ENCODE data around the gene MBTPS1. TPM values are rescaled to one million over a fixed set of nuclear protein-coding genes. Genes with fewer than 3 reads are reported as not detected.

Gene MBTPS1
- total and polyA plus RNA-seq, 2 donors (not counting 1 experiment from before 2014, with no cell fraction given): 80.3 to 109 TPM

DNA sequence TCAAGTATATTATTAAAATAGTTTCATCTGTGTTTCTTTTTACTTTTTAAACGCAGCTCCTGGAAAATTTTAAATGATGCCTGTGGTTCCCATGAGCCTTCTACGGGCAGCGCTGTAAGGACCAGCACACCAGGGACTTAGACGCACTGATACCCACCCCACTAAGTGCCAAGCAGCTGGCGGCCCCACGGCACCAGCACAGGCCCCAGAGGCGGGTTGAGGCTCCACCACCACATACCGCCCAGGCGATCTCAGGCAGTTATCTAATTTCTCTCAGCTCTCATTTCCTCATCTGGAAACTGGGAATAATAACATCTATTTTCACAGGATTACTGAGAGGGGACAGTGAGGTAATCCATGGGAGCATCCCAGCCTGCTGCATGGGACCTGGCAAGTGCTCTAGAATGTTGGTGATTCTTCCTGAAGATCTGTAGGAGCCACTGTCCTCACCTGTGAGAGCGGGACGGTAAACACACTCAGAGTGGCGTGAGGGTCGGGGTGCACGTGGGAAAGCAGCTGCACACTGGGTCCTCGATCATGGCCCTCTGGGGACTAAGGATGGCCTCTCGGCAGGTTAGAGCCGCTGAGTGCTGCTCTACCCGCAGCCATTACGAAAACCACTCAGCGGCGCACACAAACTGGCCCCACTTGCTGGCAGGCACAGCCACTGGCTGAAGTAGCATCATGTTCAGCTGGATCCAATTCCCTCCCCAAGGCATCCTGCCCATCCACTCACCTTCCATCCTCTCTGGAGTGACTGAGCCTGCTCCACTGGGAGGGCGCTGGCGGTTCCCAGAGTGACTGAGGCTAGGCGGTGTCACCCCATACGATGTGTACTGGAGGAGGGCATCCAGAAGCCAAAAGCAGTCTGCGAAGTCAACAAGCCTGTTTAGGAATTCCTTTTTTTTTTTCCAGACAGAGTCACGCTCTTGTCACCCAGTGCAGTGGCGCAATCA, 56.5 kb downstream of the MBTPS1 start:
- no peak for DNase-seq (ENCODE audit: low read depth in 2 of 2)
- Histone ChIP-seq H4K20me1 (ENCODE audit: control insufficient read depth, extremely low read depth, insufficient read depth, low read length) (no peaks in the 10 kb centered on the region), H3K36me3 (ENCODE audit: control insufficient read depth, insufficient read depth, low read length) (peaks cover 15% of the 10 kb centered on the region), H3K4me2 (ENCODE audit: extremely low read depth, insufficient read depth, low read length) (no peak overlapping the region), H3K4me1 (ENCODE audit: control insufficient read depth, extremely low read depth, insufficient read depth, low read length) (peaks cover 2% of the 10 kb centered on the region), H3K9ac (ENCODE audit: insufficient read depth, low read length) (no peak overlapping the region), H3K9me3 (ENCODE audit: control insufficient read depth, insufficient read depth, low read depth, low read length) (no peaks in the 10 kb centered on the region), H2AFZ (ENCODE audit: low read length) (no peak overlapping the region), H3K4me3 (replicated peaks in 1 of 4; ENCODE audit: control extremely low read depth in 1 of 4, insufficient read depth in 1 of 4, low read depth in 3 of 4, low read length in 4 of 4) (no peak overlapping the region), H3K27me3 (ENCODE audit: control insufficient read depth, insufficient read depth, low read length) (no peaks in the 10 kb centered on the region), H3K27ac (ENCODE audit: insufficient read depth, low read length) (no peak overlapping the region), H3K79me2 (ENCODE audit: control insufficient read depth, insufficient read depth, low read length) (no peaks in the 10 kb centered on the region)
- TF ChIP-seq, protein P1, sequence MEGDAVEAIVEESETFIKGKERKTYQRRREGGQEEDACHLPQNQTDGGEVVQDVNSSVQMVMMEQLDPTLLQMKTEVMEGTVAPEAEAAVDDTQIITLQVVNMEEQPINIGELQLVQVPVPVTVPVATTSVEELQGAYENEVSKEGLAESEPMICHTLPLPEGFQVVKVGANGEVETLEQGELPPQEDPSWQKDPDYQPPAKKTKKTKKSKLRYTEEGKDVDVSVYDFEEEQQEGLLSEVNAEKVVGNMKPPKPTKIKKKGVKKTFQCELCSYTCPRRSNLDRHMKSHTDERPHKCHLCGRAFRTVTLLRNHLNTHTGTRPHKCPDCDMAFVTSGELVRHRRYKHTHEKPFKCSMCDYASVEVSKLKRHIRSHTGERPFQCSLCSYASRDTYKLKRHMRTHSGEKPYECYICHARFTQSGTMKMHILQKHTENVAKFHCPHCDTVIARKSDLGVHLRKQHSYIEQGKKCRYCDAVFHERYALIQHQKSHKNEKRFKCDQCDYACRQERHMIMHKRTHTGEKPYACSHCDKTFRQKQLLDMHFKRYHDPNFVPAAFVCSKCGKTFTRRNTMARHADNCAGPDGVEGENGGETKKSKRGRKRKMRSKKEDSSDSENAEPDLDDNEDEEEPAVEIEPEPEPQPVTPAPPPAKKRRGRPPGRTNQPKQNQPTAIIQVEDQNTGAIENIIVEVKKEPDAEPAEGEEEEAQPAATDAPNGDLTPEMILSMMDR (conservative IDR thresholded peaks at IDR 0.05 in 1 of 2, IDR thresholded peaks at IDR 0.05 in 1 of 2; ENCODE audit: low read depth in 1 of 2, low read length in 2 of 2): no peak
- no peak for TF ChIP-seq EZH2 (IDR thresholded peaks at IDR 0.05; ENCODE audit: low read length, missing control alignments)

DNA sequence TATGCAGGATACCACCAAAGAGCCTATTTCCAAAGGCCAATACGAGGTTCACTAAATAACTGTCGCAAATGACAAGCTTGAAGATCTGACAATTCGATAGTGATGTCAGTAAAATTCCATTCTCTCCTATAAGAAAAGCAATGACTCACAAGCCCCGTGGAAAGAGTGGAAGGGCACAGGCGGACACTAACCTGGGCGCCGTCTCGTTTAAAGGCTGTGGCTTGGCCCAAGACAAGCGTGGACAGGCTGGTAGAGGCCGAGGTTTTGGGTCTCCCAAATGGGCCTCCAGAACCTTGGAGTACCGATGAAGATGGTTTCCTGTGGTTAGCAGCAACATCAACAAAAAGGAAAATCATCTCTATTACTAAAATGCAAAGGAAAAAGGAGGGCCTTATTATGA, 57.6 kb downstream of the MBTPS1 start:
- no peak for TF ChIP-seq EZH2 (IDR thresholded peaks at IDR 0.05; ENCODE audit: low read length, missing control alignments)
- TF ChIP-seq, protein P1 (conservative IDR thresholded peaks at IDR 0.05 in 1 of 2, IDR thresholded peaks at IDR 0.05 in 1 of 2; ENCODE audit: low read depth in 1 of 2, low read length in 2 of 2): no peak
- Histone ChIP-seq H3K27me3 (ENCODE audit: control insufficient read depth, insufficient read depth, low read length) (no peaks in the 10 kb centered on the region), H3K4me3 (replicated peaks in 1 of 4; ENCODE audit: control extremely low read depth in 1 of 4, insufficient read depth in 1 of 4, low read depth in 3 of 4, low read length in 4 of 4) (no peak overlapping the region), H3K27ac (ENCODE audit: insufficient read depth, low read length) (no peak overlapping the region), H2AFZ (ENCODE audit: low read length) (no peak overlapping the region), H3K4me1 (ENCODE audit: control insufficient read depth, extremely low read depth, insufficient read depth, low read length) (peaks cover 2% of the 10 kb centered on the region), H3K9ac (ENCODE audit: insufficient read depth, low read length) (no peak overlapping the region), H3K9me3 (ENCODE audit: control insufficient read depth, insufficient read depth, low read depth, low read length) (no peaks in the 10 kb centered on the region), H3K36me3 (ENCODE audit: control insufficient read depth, insufficient read depth, low read length) (peaks cover 15% of the 10 kb centered on the region), H3K4me2 (ENCODE audit: extremely low read depth, insufficient read depth, low read length) (no peak overlapping the region), H4K20me1 (ENCODE audit: control insufficient read depth, extremely low read depth, insufficient read depth, low read length) (no peaks in the 10 kb centered on the region), H3K79me2 (ENCODE audit: control insufficient read depth, insufficient read depth, low read length) (no peaks in the 10 kb centered on the region)
- no peak for DNase-seq (ENCODE audit: low read depth in 2 of 2)

DNA sequence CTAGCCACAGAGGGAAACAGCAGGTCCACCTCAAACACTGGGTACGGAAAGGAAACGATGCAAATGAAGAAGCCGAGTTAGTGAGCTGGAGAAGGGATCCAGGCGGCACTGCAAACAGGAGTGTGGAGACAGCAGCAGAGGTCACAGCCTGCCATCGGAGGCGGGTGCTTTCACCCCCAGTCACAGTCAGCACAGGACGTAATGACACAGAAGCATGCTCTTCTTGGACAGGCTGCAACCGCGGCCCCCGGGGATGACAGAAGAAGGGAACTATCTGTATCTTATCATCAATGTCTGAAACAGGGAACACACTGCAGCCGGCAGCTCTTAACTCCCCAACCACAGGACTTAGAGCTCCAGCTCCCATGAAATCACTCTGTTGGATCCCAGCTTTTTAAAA, 58.1 kb downstream of the MBTPS1 start:
- Histone ChIP-seq H3K4me2 (ENCODE audit: extremely low read depth, insufficient read depth, low read length) (no peak overlapping the region), H3K79me2 (ENCODE audit: control insufficient read depth, insufficient read depth, low read length) (no peaks in the 10 kb centered on the region), H3K4me1 (ENCODE audit: control insufficient read depth, extremely low read depth, insufficient read depth, low read length) (peaks cover 2% of the 10 kb centered on the region), H3K27me3 (ENCODE audit: control insufficient read depth, insufficient read depth, low read length) (no peaks in the 10 kb centered on the region), H2AFZ (ENCODE audit: low read length) (no peak overlapping the region), H3K4me3 (replicated peaks in 1 of 4; ENCODE audit: control extremely low read depth in 1 of 4, insufficient read depth in 1 of 4, low read depth in 3 of 4, low read length in 4 of 4) (no peak overlapping the region), H3K9ac (ENCODE audit: insufficient read depth, low read length) (no peak overlapping the region), H3K9me3 (ENCODE audit: control insufficient read depth, insufficient read depth, low read depth, low read length) (no peaks in the 10 kb centered on the region), H3K36me3 (ENCODE audit: control insufficient read depth, insufficient read depth, low read length) (peaks cover 15% of the 10 kb centered on the region), H3K27ac (ENCODE audit: insufficient read depth, low read length) (no peak overlapping the region), H4K20me1 (ENCODE audit: control insufficient read depth, extremely low read depth, insufficient read depth, low read length) (no peaks in the 10 kb centered on the region)
- TF ChIP-seq, protein P1 (conservative IDR thresholded peaks at IDR 0.05 in 1 of 2, IDR thresholded peaks at IDR 0.05 in 1 of 2; ENCODE audit: low read depth in 1 of 2, low read length in 2 of 2): no peak
- DNase-seq (ENCODE audit: low read depth in 2 of 2): no peak

All from fibroblast of lung (primary cell).